HG02642 (cell line): ENCODE data around the gene MN1.

Experiments used
- ATAC-seq: cut with Tn5 transposase; IDR thresholded peaks from one replicate; pipeline ENCODE4 v1.9.1; 2021; ENCODE audit warnings: mild to moderate bottlenecking; ENCODE audit not compliant: unreplicated experiment, poor library complexity

Gene MN1

GRCh38 chr22:27765706-27766291, 35.8 kb downstream of the MN1 start:
- no peak for ATAC-seq

- no peak for ATAC-seq
Observed at GRCh38 chr22:27764722-27765236, 36.8 kb downstream of the MN1 start.

- ATAC-seq = no peak
Observed at GRCh38 chr22:27761665-27762064, 39.9 kb downstream of the MN1 start.

- no peak for ATAC-seq
Observed at GRCh38 chr22:27761000-27761399, 40.6 kb downstream of the MN1 start.

GRCh38 chr22:27760474-27760873, 41.1 kb downstream of the MN1 start:
- ATAC-seq = no peak

- no peak for ATAC-seq
Observed at GRCh38 chr22:27757928-27758525, 43.5 kb downstream of the MN1 start.

- ATAC-seq = no peak
Observed at GRCh38 chr22:27756212-27756660, 45.3 kb downstream of the MN1 start.

GRCh38 chr22:27755521-27756211, 45.9 kb downstream of the MN1 start:
- ATAC-seq = no peak

GRCh38 chr22:27754888-27755480, 46.6 kb downstream of the MN1 start:
- no peak for ATAC-seq

GRCh38 chr22:27754247-27754887, 47.2 kb downstream of the MN1 start:
- no peak for ATAC-seq

- no peak for ATAC-seq
Observed at GRCh38 chr22:27752771-27753170, 48.8 kb downstream of the MN1 start.

- ATAC-seq = no peak
Observed at GRCh38 chr22:27752141-27752540, 49.4 kb downstream of the MN1 start.

GRCh38 chr22:27751277-27752070, 50.1 kb downstream of the MN1 start:
- ATAC-seq = no peak

GRCh38 chr22:27750584-27751265, 50.8 kb downstream of the MN1 start:
- no peak for ATAC-seq

GRCh38 chr22:27749597-27750225, 51.8 kb downstream of the MN1 start:
- ATAC-seq = no peak

- no peak for ATAC-seq
Observed at GRCh38 chr22:27748751-27749191, 52.8 kb downstream of the MN1 start.

GRCh38 chr22:27748349-27748748, 53.2 kb downstream of the MN1 start:
- ATAC-seq = no peak

- no peak for ATAC-seq
Observed at GRCh38 chr22:27747396-27748221, 53.9 kb downstream of the MN1 start.
